ENCODE data around the gene OLIG3.

OLIG3 gene

DNA sequence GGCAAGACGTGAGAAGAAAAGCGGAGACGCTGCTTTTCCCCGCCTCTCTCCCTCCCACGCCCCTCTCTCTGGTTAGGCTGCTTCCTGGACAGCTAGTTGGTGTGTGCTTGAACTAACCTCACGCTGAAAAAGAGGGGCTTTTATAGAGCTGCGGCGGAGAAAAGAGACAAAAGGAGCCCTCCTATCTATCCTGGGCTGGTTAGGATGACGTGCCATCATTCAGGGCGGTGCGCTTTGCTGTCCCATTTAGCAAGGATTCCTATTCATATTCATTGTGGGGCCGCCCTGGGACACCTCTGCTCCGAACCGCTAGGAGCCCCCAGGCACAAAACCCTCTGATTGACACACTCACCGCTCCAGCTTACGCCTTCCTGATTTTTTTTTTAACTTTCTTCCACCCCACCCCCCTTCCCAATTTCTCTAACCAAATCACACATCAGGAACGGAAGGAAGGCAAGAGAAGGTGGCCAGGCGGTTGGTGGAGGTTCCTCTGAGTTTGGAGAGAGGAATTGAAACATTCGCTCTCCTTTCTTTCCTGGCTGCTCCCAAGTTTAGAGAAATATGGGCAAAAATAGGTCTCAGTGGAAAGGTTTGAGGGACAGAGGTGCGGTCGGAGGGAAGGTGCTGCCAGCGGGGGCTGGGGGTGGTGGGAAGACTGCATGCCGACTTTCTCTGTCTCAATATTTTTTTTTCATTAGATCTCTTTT is at the start of gene OLIG3:
Gene OLIG3, minus strand, starts transcription at position 114 of the 707 bp plus-strand sequence. CDS start 224 bp downstream, outside the sequence.
- DNase-seq: peak; percentile 20

DNA sequence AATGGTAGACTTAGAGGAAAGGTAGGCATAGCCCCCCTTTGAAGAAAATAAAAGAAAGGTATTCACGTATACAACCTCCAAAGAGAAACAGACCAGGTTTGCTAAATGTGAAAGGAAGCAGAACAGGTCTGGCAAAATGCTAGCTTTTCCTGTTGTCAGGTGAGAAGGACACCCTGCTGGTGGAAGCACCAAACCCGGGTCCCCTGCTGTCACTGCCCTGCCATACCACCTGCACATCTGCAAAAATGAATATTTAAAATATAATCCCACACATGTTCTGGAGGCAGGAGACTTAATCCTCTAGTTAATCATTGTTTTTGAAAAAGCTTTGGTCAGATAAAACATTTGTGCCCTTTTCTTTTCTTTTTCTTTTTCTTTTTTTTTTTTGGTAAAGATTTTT is 48.9 kb upstream of the OLIG3 start:
- DNase-seq: no peak

DNA sequence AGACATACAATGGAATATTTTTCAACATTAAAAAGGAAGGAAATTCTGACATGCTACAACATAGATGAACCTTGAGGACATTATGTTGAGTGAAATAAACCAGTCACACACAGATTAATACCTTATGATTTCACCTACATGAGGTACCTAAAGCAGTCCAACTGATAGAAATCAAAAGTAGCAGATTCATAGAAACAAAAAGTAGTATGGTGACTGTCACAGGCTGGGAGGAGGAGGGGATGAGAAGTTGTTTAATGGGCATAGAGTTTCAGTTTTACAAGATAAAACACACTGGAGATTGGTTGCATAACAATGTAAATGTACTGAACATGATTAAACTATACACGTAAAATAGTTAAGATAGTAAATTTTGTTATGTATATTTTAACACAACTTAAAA is 48.5 kb upstream of the OLIG3 start:
- no peak for DNase-seq

DNA sequence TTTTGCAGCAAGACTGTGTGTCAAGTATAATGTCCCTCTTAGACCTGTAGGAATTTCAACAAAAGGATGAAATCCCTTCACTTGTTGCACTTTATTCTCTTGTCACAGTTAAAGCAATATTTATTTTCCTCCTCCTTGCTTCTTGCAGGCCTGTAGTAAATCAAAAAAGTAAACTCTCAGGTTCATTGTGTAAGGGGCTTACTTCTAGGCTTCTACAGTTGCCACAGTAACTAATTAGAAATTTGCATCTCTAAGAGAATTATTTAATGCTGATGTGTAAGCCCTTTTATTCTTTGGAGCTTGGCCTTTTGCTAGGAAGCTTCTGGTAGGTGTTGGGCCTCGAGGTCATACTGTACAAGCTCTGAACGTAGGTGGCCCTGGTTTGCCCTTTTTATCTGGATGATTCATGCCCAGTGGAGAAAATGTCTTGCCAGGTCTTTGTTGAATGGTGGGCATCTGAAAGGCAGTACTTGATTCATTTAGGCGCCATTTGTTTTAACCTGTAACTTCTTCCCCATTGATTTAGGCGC is 47.4 kb upstream of the OLIG3 start:
- no peak for DNase-seq

DNA sequence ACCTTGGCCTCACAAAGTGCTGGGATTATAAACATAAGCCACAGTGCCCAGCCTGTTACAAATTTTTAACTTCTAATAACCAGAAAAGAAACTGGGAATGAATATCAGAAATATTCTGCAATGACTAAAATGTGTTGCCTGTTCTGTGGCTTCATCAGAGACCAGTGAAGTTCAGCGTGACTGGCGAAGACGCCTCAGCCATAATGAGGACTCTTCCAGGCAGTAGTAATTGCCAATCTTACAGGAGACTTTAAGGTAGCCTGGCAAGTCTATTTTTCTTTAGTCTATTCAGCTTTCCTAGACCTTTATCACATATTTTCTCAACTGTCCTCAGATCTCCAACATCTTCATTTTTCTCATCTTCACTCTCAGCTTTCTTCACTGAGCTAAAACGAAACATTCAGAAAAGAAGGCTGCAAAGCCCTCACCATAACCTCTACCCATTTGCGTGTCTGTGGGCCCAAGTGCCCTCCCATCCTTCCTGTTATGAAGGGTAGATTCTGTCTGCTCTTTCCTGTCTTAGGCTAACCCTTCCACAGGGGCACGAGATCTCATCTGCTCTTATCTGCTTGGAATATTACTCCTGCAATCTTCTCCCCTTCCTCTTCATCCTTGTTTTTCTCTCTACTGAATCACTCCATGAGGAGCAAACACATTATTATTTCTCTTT is 42.0 kb upstream of the OLIG3 start:
- no peak for DNase-seq

DNA sequence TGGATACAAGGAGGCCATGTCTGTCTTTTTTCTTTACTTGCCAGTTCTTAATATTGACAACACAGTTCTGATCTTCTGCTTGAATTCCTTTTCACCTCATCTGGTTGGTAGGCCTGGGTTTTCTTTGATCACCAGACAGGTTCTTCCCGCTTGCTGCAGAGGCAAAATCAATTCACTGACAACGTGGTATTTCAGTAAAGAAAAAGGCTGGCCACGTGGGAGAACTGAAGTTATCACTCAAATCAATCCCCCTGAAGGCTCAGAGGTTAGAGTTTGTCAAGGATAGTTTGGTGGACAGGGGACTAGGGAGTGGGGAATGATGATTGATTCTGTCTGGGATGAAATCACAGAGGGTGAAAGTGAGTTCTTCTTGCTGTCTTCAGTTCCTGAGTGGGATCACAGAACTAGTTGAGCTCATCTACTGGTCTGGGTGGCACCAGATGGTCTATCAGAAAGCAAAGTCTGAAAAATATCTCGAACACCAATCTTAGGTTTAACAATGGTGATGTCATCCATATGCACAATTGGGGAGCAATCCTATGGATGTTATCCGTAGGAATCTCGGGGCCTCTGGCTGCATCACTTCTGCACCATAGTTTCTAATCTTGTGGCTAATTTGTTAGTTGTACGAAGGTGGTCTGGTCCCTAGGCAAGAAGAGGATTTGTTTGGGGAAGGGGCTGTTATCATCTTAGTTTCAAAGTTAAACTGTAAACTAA is 37.3 kb upstream of the OLIG3 start:
- DNase-seq: no peak

DNA sequence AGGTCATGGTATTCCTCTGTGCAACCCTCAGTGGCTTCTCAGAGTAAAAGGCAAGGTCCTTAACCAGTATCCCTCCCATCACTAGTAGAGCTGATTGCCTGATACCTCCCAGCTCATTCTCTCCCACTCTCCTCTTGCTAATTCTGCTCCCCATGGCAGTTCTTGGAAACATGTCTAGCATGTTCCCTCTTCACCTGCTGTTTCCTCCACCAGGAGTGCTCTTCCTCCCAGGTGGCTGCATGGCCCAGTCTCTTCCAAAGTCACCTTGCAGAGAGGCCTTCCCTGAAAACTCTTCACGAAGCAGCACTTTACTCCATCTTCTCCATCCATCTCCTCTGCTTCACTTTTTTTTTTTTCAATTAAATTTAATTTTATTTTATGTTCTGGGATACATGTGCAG is 36.2 kb upstream of the OLIG3 start:
- DNase-seq: no peak

DNA sequence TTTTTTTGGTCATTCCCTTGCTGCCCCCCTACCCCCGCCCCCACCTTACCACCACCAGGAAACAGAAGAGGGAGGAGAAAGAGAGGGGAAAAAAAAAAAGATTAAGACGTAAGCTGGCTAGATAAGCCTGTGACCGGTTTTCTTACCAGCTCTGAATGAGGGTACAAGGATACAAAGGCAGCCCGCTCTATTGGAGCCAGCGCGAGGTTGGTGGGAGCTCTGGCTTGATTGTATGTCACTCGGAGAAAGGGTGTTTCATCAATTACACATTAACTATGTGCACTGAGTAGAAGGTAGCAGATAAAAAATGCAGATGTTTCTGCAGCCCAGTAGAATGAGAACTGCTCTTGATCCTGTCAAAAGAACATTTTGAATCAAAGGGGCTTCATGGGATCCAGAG is 28.6 kb upstream of the OLIG3 start:
- DNase-seq: no peak

DNA sequence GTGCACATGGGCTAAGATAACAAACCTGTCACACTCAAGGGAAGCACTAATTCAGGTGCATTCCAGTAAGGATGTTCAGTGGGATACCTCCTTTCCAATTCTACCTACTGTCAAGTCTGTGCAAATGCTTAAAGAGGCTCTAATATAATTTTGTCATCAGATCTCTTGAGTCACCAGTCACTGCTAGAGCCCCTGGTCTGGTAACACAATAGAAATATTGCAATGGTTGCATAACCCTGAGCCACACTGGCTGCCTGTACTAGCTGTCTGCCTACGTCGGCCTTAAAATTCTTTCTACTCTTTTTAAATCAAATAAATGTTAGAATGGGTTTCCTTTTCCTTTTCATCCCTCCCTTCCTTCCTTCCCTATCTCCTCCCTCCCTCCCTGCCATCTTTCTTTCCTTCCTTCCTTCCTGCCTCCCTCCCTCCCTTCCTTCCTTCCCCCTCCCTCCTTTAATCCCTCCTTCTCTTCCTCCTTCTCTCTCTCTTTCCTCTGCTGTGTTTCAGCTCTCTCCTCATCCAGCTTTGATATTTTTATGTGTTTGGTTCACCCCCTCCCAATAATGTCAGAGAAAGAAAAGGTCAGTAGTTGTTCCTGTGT is 28.1 kb upstream of the OLIG3 start:
- DNase-seq: no peak

DNA sequence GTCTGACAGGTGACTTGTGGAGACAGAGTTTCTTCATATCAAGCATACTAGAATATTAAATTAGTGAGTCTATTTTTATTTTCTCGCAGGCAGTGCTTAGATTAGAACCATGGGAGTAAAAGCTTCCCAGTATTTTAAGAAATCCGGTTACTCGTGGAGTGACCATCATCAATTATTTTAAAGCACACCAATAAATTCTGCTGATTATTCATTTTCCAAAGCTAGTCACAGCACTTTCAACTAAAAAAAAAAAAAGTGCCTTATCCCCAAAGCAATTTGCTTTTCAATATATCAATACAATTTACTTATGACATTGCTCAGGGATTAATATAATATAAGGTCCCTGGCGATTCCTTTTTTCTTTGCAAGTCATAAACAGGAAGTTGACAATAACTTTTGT is 26.3 kb upstream of the OLIG3 start:
- no peak for DNase-seq

DNA sequence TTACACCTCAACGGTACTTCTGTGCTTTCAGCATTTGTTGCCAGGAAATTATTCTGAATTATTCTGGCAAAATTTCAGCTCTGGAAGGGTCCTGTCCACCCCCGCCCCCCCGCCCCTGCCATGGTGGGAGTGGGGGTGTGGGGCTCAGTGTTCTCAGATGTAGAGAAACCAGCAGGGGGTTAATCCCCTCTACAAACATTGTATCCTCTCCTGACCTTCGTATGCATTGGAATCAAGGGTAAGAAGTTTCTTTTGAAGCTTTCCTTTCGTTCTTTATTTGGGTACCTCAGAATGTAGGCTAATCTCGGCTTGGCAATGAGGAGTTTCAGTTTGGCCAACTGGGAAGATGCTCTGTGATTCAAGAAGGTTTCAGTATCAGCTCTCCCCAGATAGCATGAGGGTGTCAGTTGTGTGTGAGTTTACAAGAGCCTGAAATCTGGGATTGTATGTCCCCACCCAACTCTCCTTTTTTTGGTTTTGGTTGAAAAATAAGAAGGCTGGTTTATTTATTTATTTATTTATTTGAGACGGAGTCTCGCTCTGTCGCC is 25.5 kb upstream of the OLIG3 start:
- no peak for DNase-seq

DNA sequence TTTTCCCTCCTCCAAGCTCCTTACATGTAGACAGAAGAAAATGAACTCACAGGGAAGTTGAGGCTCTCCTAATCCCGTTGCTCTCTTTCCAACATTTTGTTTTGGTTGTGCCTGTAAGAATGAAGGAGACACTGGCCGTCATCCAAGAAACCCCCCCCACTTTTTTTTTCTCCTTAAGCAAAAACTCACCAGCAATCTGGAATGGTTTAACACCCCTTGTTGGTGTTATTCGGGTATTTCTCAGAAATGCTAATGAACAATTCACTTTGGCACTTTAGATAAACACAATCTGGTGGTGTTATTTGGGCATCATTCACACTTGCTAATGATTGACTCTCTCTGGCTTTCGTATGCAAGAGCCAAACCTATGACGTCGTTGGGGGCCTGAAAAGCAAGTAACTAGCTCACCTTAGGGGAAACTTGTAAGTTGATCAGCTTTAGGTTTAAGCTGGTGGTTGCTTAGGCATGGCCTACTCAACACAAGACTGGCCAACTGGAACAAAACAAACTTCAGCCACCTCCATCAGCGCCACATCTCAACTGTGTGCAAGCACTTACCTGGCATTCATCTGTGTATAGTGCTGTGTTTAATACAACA is 24.3 kb upstream of the OLIG3 start:
- no peak for DNase-seq

DNA sequence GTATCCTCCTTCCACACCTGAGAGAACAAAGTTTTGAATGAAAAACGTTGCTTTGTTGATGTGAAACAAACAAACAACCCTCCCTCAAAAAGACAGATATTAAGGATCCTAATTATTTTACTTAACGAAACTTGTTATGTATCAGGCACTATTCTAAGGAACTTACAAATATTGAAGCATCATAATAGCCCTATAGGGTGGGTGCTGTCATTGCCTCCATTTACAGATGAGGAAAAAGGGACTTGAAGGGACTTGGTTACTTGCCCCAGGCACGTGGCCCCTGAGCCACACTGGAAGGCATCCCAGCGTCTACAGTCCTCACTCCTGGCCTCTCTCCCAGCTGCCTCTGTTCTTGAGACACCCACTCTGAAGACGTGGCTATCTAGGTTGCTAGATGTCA is 20.2 kb upstream of the OLIG3 start:
- no peak for DNase-seq

DNA sequence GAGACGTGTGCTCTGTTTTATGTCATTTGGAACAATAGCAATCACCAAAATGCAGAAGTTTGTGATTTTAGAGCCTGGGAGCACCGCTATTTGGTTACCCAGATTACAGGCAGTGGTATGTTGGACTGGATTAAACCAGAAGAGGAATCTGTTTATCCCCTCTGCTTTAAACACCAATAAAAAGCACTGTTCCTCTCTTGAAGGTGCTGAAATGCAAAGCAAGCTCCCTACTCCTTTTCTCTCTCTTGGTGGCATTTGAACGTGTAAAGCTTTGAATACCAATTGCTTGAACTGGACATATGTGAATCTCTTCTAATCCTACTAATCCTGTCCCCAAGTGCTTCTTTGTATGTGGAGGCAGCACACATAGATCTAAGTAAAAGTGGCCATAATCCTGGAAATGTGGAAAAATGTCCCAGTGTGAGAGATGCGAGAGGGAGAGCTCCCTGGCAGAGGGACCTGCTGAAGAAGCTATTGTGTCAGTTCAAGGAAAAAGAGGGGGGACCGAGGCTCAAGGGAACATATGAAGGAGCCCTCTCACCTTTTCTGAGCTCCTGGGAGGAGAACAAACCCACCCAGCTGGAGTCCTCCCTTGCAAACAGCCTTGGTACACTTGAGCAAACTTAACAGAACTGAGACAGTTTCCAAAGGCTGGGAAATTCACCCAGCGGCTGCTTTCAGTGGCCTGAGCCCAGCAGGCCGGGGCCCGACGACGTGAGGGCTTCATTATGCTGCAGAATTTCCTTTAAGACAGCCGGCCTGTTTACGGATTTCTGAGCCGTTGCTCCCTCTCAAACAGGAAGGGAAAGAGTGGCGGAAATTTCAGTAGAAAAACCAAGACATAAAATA is 18.8 kb upstream of the OLIG3 start:
- DNase-seq: no peak

DNA sequence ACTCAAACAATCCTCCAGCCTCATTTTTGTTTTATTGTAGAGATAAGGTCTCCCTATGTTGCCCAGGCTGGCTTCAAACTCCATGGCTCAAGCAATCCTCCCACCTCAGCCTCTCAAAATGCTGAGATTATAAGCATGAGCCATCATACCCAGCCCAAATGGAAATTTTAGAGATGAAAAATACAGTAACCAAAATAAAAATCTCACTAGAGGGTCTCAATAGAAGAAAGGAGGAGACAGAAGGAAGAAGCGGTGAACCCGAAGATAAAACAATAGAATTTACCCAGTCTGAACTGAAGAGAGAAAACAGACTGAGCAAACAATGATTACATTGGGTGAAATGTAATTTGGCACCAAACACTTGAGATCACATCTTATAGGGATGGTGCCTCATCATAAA is 16.7 kb upstream of the OLIG3 start:
- DNase-seq: no peak

DNA sequence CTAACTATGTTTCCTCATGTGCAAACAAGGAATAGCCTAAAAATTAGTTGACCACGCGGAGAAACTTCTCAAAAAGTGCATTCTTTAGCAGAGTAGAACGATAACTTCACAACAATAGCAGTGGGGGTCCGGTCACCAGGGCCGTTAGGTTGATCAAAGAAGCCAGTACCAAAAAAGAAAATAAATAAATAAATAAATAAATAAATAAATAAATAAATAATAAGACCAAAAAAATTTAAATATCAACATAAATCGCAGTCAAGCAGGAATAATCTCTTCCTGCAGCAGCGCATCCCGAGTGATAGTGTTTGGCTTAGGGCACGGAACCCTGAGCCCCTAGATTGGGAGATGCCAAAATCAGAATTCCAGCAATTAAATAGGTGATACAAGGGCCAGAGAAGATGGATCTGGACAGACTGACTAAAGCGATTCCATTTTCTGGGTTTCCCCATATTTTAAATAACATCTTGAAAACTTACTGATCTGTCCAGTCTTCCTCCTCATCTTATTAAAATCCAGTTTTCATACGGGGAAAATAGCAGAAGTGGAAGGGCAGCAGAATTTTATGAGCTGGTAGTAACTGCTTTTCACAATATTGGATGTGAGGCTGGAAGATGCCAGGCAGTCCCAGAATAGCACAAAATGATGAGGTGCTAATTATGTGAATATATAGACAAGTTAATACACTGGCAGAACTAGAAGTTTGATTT is 4.4 kb upstream of the OLIG3 start:
- DNase-seq: no peak

DNA sequence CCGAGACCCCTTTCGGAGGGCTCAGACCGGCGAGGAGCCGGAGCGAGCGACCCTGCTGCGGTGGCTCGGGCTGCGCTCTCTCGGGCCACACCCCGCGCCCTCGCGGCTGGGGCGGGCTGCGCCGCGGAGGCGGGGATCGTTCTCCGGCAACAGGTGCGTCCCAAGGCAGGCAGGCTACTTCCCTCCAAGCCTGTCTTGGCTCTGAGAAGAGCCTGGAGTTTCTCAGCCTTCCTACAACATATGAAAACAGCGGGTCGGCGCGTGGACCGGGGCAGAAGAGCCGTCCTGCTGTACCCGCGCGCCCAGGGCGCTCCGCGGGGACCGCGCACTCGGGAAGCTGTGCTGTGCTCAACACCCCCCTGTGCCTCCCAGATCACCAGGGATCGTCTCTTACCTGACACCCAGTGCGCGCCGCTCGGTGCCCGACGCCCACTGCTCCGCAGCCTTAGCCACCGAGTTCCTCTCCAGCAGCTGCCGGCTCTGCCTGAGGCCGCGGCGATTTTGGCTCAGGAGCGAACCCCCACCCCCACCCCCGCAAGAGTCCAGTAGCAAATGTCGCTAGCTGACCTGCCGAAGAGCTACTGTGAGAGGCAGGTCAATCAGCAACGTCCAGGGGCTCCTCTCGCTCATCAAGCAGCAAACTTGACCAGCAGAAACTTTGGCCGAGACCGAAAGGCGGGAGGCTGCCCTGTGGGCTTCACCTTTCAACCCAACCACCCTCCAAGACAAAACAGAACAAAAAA is 3.7 kb upstream of the OLIG3 start:
- DNase-seq: peak; percentile 26

DNA sequence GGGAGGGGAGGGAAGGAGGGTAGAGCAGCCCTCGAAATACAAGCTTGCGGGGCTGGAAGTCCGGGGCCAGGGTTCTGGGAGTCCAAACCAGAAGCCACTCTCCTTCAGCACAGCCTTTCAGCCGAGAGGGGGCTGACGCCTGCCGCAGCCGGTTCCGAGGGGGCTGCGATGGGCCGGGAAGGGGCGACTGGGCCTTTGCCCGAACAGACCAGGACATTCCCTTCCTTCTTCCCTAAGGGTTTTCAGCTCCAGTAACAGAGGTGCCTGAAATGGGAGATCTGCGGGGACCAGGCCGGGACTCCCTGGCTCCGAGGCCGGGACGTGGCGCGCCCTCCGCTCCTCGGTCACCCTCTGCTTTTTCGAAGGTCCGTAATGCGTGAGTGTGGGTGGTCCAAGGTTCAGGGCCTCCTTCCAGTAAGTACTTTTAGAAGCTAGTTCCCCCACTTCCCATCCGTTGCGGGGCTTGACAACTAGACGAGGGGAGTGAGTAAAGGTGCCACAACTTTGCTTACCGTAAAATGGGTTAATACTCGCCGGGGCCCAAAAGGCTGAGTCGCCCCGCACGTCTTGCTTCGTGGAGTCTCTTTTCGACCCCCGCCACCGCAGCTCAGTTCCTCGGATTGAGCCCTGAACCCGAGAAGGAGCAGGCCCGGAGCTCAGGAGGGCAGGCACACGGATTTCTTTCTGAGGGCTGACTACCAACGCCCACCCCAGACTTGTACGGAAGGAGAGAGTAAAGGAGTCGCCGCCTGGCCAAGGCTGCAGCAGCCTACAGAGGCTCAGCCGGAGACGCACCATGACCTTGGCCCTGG is 2.9 kb upstream of the OLIG3 start:
- no peak for DNase-seq

DNA sequence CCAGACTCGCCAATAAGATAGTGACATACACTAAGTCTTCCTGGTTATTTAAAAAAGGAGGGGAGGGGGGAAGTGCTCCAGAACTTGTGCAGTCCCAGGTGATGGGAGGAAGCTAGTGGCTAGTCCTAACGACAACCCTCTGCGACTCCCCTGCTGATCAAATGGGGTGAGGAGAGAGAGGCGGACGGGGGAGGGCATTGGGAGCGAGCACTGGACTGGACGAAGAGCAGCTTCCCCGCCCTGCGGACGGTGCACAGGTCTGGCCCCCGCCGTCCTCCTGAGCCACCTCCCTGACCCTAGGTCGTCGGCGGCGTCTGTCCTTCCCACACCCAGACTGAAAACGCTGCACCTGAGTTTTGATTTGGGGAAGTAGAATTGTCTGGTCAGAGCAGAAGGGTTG is 2.2 kb upstream of the OLIG3 start:
- DNase-seq: no peak
